Lower leg skin (tissue), 3 donors: ENCODE results near the gene ZFP64.
"Not testable (repeated sequence)": the region's sequence is repeated elsewhere in the genome, so short reads cannot be mapped to it uniquely, and the experiment has no call there.

Experiments
- CTCF ChIP-seq, 3 donors: fragments of 450-650 bp; IDR thresholded peaks; one replicate each; pipeline ENCODE4 v1.5.1; 2016; ENCODE audit warnings: antibody characterized with exemption in 3 of 3, mild to moderate bottlenecking in 3 of 3, moderate library complexity in 2 of 3
- POLR2A ChIP-seq, 2 donors: fragments of 450-650 bp; IDR thresholded peaks; one replicate each; pipeline ENCODE4 v1.6.1; 2016 to 2017; ENCODE audit warnings: antibody characterized with exemption in 2 of 2, mild to moderate bottlenecking in 1 of 2, moderate library complexity in 1 of 2

GRCh38 chr20:52221362-52221761, 29.8 kb upstream of the ZFP64 start:
- not testable (repeated sequence) for TF ChIP-seq POLR2A, CTCF (IDR thresholded peaks at IDR 0.05)
